ENCODE results near the gene PKIB.

DNA sequence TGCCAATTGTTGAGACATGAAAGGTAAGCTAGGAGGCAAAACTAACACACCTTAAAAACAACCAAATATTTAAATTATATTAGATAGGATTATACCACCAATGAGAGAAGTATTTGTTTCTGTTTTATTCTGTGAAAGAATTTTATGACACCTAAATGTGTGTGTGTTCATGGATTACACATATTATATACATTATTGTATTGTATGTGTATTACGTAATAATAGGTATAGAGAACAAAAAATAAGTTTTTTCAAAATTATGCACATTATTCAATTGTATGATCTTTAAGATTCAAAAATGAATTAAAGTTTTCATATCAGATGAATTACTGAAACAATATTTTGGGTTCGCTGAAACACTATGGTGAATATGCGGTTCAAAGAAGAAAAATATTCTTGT is 85.0 kb downstream of the PKIB start:
- TF ChIP-seq, protein P1, sequence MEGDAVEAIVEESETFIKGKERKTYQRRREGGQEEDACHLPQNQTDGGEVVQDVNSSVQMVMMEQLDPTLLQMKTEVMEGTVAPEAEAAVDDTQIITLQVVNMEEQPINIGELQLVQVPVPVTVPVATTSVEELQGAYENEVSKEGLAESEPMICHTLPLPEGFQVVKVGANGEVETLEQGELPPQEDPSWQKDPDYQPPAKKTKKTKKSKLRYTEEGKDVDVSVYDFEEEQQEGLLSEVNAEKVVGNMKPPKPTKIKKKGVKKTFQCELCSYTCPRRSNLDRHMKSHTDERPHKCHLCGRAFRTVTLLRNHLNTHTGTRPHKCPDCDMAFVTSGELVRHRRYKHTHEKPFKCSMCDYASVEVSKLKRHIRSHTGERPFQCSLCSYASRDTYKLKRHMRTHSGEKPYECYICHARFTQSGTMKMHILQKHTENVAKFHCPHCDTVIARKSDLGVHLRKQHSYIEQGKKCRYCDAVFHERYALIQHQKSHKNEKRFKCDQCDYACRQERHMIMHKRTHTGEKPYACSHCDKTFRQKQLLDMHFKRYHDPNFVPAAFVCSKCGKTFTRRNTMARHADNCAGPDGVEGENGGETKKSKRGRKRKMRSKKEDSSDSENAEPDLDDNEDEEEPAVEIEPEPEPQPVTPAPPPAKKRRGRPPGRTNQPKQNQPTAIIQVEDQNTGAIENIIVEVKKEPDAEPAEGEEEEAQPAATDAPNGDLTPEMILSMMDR (IDR thresholded peaks at IDR 0.05; ENCODE audit: low read depth, low read length, missing input control), result no peak
- no peak for TF ChIP-seq FOXA1 (IDR thresholded peaks at IDR 0.05)
